ENCODE results near the gene PDC.

PDC gene

GRCh38 chr1:186461014-186461413 is at the start of gene PDC:
Gene PDC (minus strand): TSS chr1:186461114. CDS start chr1:186449459, 11,655 bp downstream.
- no peak within 1 kb of the TSS for H3K27ac ChIP-seq
- TF ChIP-seq ZFX (IDR thresholded peaks at IDR 0.05) (no peak), CTCF (conservative IDR thresholded peaks at IDR 0.05) (no peak)

- TF ChIP-seq ZFX (IDR thresholded peaks at IDR 0.05) = no peak
- no peak for TF ChIP-seq CTCF (conservative IDR thresholded peaks at IDR 0.05)
- no peak overlapping the region for H3K27ac ChIP-seq
These were observed 42.3 kb upstream of the PDC start for GRCh38 chr1:186503190-186503589.

GRCh38 chr1:186502087-186502486 is 41.2 kb upstream of the PDC start:
- H3K27ac ChIP-seq = no peak overlapping the region
- TF ChIP-seq ZFX (IDR thresholded peaks at IDR 0.05) (no peak), CTCF (conservative IDR thresholded peaks at IDR 0.05) (no peak)

GRCh38 chr1:186500804-186501203 is 39.9 kb upstream of the PDC start:
- TF ChIP-seq ZFX (IDR thresholded peaks at IDR 0.05) (no peak), CTCF (conservative IDR thresholded peaks at IDR 0.05) (no peak)
- no peak overlapping the region for H3K27ac ChIP-seq

- H3K27ac ChIP-seq = no peak overlapping the region
- TF ChIP-seq ZFX (IDR thresholded peaks at IDR 0.05) = no peak
- TF ChIP-seq CTCF (conservative IDR thresholded peaks at IDR 0.05) = no peak
These were observed 38.7 kb upstream of the PDC start for GRCh38 chr1:186499571-186499970.

- no peak overlapping the region for H3K27ac ChIP-seq
- TF ChIP-seq ZFX (IDR thresholded peaks at IDR 0.05) (no peak), CTCF (conservative IDR thresholded peaks at IDR 0.05) (no peak)
These were observed 37.9 kb upstream of the PDC start for GRCh38 chr1:186498695-186499389.

- H3K27ac ChIP-seq = no peak overlapping the region
- TF ChIP-seq CTCF (conservative IDR thresholded peaks at IDR 0.05) (no peak), ZFX (IDR thresholded peaks at IDR 0.05) (no peak)
These were observed 37.2 kb upstream of the PDC start for GRCh38 chr1:186498071-186498470.
